Thyroid gland (tissue), 4 donors: Measurements from ENCODE around the gene TRPC4. TPM values are rescaled to one million over a fixed set of nuclear protein-coding genes. Genes with fewer than 3 reads are reported as not detected.

ENCODE experiments used
- DNase-seq, 2 donors: peaks; one replicate each; pipeline ENCODE4 v3.0.0-alpha.2; 2019
- H3K27ac ChIP-seq, 3 donors: fragments of 200-600 bp; sonication (generic); 1 replicate in 2 of 3; 2 replicates in 1 of 3; pipeline ENCODE4 v1.5.1; 2016 to 2019; ENCODE audit warnings: mild to moderate bottlenecking in 1 of 3, moderate library complexity in 1 of 3
- H3K27me3 ChIP-seq: fragments of 200-600 bp; sonication (generic); one replicate; pipeline ENCODE4 v1.5.1; 2019
- H3K36me3 ChIP-seq, 2 donors: fragments of 200-600 bp; sonication (generic); one replicate each; pipeline ENCODE4 v1.5.1; 2016 to 2019
- H3K4me1 ChIP-seq, 2 donors: fragments of 200-600 bp; sonication (generic); one replicate each; pipeline ENCODE4 v1.5.1; 2017 to 2019
- H3K4me3 ChIP-seq, 3 donors: fragments of 200-600 bp; sonication (generic); replicated peaks in 1 of 3; 1 replicate in 2 of 3; 2 replicates in 1 of 3; pipeline ENCODE4 v1.5.1; 2016; ENCODE audit warnings: mild to moderate bottlenecking in 1 of 3
- H3K9me3 ChIP-seq: fragments of 200-600 bp; sonication (generic); one replicate; pipeline ENCODE4 v1.5.1; 2017
- CTCF ChIP-seq, 6 experiments: fragments of 200-600 bp in 3 of 6; fragments of 450-650 bp in 3 of 6; sonication (generic) in 3 of 6; IDR thresholded peaks; one replicate each; pipeline ENCODE4 v1.5.1; 2016 to 2019; ENCODE audit warnings: antibody characterized with exemption in 6 of 6, mild to moderate bottlenecking in 2 of 6, inconsistent platforms in 1 of 6, moderate library complexity in 1 of 6
- POLR2A ChIP-seq, 2 donors: fragments of 450-650 bp; IDR thresholded peaks; one replicate each; pipeline ENCODE4 v1.6.1; 2017; ENCODE audit warnings: antibody characterized with exemption in 2 of 2, mild to moderate bottlenecking in 2 of 2, moderate library complexity in 1 of 2
- WGBS, 2 donors: methylation state at CpG; one replicate each; pipeline ENCODE4 v1.1.5; 2017; 5-methylcytosine and 5-hydroxymethylcytosine counted together
- intact Hi-C: fragments of 100-400 bp; cut with DNase I; formaldehyde crosslinking; loops from one replicate; pipeline ENCODE4 v1.15.1; 2023
- total RNA-seq, 4 donors: library from RNA; depleted of rRNA; stranded (reverse); fragments of >200 nt; gene quantifications; one replicate each; pipeline ENCODE4 v1.2.3, GENCODE V29; 2016

Gene TRPC4
- total RNA-seq, 4 donors from 2014 or later, result 0.11 to 3.2 (median 0.79) TPM

- Histone ChIP-seq H3K9me3 (no peaks in the 10 kb centered on the region), H3K27ac (no peak overlapping the region), H3K4me1 (no peaks in the 10 kb centered on the region), H3K4me3 (no peak overlapping the region), H3K27me3 (no peaks in the 10 kb centered on the region), H3K36me3 (no peaks in the 10 kb centered on the region)
- no peak for TF ChIP-seq POLR2A (IDR thresholded peaks at IDR 0.05)
- no peak for TF ChIP-seq CTCF (IDR thresholded peaks at IDR 0.05)
- DNase-seq, result no peak
- intact Hi-C loops, result no loop called here
- WGBS, 2 donors, result 94 to 100% methylated on average over 1 of the region's 1 CpG
Observed at GRCh38 chr13:37616131-37616530, 253.4 kb downstream of the TRPC4 start.

- no peak for DNase-seq
- H3K27me3 ChIP-seq, result no peaks in the 10 kb centered on the region
- no peaks in the 10 kb centered on the region for H3K9me3 ChIP-seq
- intact Hi-C loops, result no loop called here
- H3K4me3 ChIP-seq, result no peak overlapping the region
- H3K4me1 ChIP-seq, result no peaks in the 10 kb centered on the region
- 71 to 95% methylated on average over 2 of the region's 2 CpGs for WGBS, 2 donors
- H3K27ac ChIP-seq, result no peak overlapping the region
- no peaks in the 10 kb centered on the region for H3K36me3 ChIP-seq
- TF ChIP-seq CTCF (IDR thresholded peaks at IDR 0.05), result no peak
- TF ChIP-seq POLR2A (IDR thresholded peaks at IDR 0.05), result no peak
Observed at GRCh38 chr13:37615276-37615675, 254.3 kb downstream of the TRPC4 start.

GRCh38 chr13:37613638-37614037 lies 255.9 kb downstream of the TRPC4 start:
- 81 to 85% methylated on average over 2 of the region's 2 CpGs for WGBS, 2 donors
- Histone ChIP-seq H3K4me3 (no peak overlapping the region), H3K27me3 (no peaks in the 10 kb centered on the region), H3K36me3 (no peaks in the 10 kb centered on the region), H3K4me1 (no peaks in the 10 kb centered on the region), H3K9me3 (no peaks in the 10 kb centered on the region), H3K27ac (no peak overlapping the region)
- no peak for DNase-seq
- intact Hi-C loops, result no loop called here
- TF ChIP-seq CTCF (IDR thresholded peaks at IDR 0.05) (no peak), POLR2A (IDR thresholded peaks at IDR 0.05) (no peak)

- intact Hi-C loops, result no loop called here
- WGBS, 2 donors, result 89 to 90% methylated on average over 3 of the region's 3 CpGs
Observed at GRCh38 chr13:37613236-37613635, 256.3 kb downstream of the TRPC4 start.

More at GRCh38 chr13:37613236-37613635, 256.3 kb downstream of the TRPC4 start:
- Histone ChIP-seq H3K4me1 (no peaks in the 10 kb centered on the region), H3K9me3 (no peaks in the 10 kb centered on the region), H3K36me3 (no peaks in the 10 kb centered on the region), H3K27ac (no peak overlapping the region), H3K4me3 (no peak overlapping the region), H3K27me3 (no peaks in the 10 kb centered on the region)
- TF ChIP-seq POLR2A (IDR thresholded peaks at IDR 0.05) (no peak), CTCF (IDR thresholded peaks at IDR 0.05) (no peak)
- DNase-seq, result no peak
